Kidney (tissue), 14 donors: ENCODE results near the gene LAMB2. TPM values are rescaled to one million over a fixed set of nuclear protein-coding genes. Genes with fewer than 3 reads are reported as not detected.

Experiments
- DNase-seq, 5 donors: peaks; one replicate each; pipeline ENCODE4 v3.0.0-alpha.2; 2013 to 2020
- FAIRE-seq: peaks from 2 replicates; lab custom pipeline; 2012; peaks lifted over from hg19 to GRCh38; lab: Jason Lieb, UNC
- H3K27ac ChIP-seq, 2 donors: one replicate each; pipeline ENCODE4 v1.7.0; 2013; ENCODE audit warnings: low read depth in 2 of 2, low read length in 2 of 2, inconsistent platforms in 1 of 2
- H3K27me3 ChIP-seq: one replicate; pipeline ENCODE4 v1.7.1; 2013; ENCODE audit warnings: low read length, inconsistent platforms; ENCODE audit not compliant: control insufficient read depth, insufficient read depth
- H3K36me3 ChIP-seq, 3 donors: one replicate each; pipeline versions ENCODE4 v1.7.0 to v1.7.1; 2013; ENCODE audit warnings: low read length in 3 of 3, control low read depth in 1 of 3, inconsistent platforms in 1 of 3; ENCODE audit not compliant: insufficient read depth in 3 of 3, control insufficient read depth in 2 of 3
- H3K4me1 ChIP-seq, 3 donors: one replicate each; pipeline versions ENCODE4 v1.7.0 to v1.7.1; 2013; ENCODE audit warnings: low read length in 3 of 3, inconsistent platforms in 1 of 3, low read depth in 1 of 3; ENCODE audit not compliant: control insufficient read depth in 2 of 3, insufficient read depth in 2 of 3
- H3K4me3 ChIP-seq, 3 donors: one replicate each; pipeline versions ENCODE4 v1.7.0 to v1.8.1; 2013; ENCODE audit warnings: low read length in 3 of 3, control low read depth in 1 of 3, inconsistent platforms in 1 of 3
- H3K9ac ChIP-seq, 3 donors: one replicate each; pipeline versions ENCODE4 v1.7.0 to v1.7.1; 2013; ENCODE audit warnings: low read length in 3 of 3, control low read depth in 1 of 3, inconsistent platforms in 1 of 3
- H3K9me3 ChIP-seq, 3 donors: one replicate each; pipeline versions ENCODE4 v1.7.0 to v1.7.1; 2013; ENCODE audit warnings: low read length in 3 of 3, control low read depth in 1 of 3, inconsistent platforms in 1 of 3; ENCODE audit not compliant: control insufficient read depth in 2 of 3, insufficient read depth in 1 of 3
- intact Hi-C: fragments of 100-400 bp; cut with DNase I; formaldehyde crosslinking; loops from one replicate; pipeline ENCODE4 v1.11.1; 2022
- polyA plus RNA-seq: library from polyadenylated mRNA; stranded (reverse); fragments of 350-450 nt; fragmentation: Illumina TruSeq; extraction: RNeasy Lipid Tissue Mini Kit (QIAGEN cat#74804); gene quantifications from one replicate; pipeline ENCODE4 v1.2.3, GENCODE V29; 2014; ENCODE audit warnings: low read depth, low replicate concordance; ENCODE audit not compliant: insufficient read depth
- total RNA-seq: library from RNA; stranded (reverse); fragmentation: NEBNext Ultra II Directional; extraction: Animal tissue kit (Norgen Biotek cat#: 25700); gene quantifications from one replicate; pipeline ENCODE4 v1.2.1, GENCODE V29; 2021
- TF ChIP-seq, protein P1 (sequence below): IDR thresholded peaks from 3 replicates; pipeline ENCODE4 v1.5.1; 2012; ENCODE audit warnings: mild to moderate bottlenecking, moderate library complexity, borderline replicate concordance; ENCODE audit not compliant: insufficient read depth; ENCODE audit errors: extremely low read depth
- donor health status: control.
- donor health status: control.
- donor health status: control.
- donor health status: control.
- donor health status: control.
- donor health status: DM: yes; HTN: yes; CAD: no.
- donor health status: Normal renal cell carcinoma (clear cell type).

The LAMB2 gene
- total and polyA plus RNA-seq, 2 donors from 2014 or later: 444 to 460 TPM

DNA sequence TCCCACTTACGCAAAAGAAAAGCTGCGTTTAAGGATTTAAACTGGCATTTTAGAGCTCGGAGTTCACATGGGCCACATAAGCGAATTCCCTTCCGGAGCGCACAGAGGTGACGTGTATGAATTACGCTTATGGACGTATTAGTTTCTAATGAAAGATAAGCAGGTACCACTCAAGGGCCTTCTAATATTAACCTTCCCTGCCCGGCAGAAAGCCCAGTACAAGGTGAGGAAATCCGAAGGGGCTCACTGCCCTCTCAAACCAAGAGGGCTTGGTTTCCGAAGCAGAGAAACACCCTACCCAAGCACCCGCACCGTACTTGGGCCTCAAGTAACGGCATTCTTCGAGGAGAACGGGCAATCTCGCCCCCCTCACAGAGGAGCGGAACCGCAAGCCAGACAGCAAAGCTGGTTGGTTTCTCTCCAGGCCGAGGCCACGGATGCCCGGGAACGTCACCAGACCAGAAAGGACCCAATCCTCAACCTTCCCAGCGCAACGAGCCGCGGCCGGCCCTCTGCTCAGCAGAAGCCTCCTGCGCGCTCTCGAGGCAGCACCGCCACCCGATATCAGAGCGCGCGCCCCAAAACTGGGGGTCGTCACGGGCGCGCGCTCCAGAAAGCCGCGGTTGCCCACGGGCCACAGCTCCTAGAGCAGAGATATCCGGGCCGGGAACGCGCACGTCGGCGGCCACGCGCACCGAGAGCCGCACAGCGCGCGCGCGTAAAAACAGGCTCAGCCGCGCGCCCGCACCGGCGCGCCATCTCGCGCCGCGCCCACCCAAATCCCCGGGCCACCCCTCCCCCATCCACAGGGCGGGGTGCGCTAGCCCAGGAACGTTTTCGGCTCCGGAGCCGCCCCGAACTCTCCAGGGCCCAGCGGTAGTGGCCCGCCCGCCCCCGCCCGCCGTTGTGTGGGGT lies 39.7 kb downstream of the LAMB2 start:
- Histone ChIP-seq H3K4me1 (peaks cover 0 to 15% (median 11%) of the 10 kb centered on the region in 3 donors), H3K36me3 (peaks cover 0 to 8% (median 4%) of the 10 kb centered on the region in 3 donors), H3K9ac (peak overlapping the region; percentile 56 to 90 (median 74)), H3K4me3 (peak overlapping the region; percentile 78 to 98 (median 93)), H3K9me3 (no peaks in the 10 kb centered on the region), H3K27me3 (no peaks in the 10 kb centered on the region), H3K27ac (peak overlapping the region; percentile 91 to 93)
- TF ChIP-seq, protein P1, sequence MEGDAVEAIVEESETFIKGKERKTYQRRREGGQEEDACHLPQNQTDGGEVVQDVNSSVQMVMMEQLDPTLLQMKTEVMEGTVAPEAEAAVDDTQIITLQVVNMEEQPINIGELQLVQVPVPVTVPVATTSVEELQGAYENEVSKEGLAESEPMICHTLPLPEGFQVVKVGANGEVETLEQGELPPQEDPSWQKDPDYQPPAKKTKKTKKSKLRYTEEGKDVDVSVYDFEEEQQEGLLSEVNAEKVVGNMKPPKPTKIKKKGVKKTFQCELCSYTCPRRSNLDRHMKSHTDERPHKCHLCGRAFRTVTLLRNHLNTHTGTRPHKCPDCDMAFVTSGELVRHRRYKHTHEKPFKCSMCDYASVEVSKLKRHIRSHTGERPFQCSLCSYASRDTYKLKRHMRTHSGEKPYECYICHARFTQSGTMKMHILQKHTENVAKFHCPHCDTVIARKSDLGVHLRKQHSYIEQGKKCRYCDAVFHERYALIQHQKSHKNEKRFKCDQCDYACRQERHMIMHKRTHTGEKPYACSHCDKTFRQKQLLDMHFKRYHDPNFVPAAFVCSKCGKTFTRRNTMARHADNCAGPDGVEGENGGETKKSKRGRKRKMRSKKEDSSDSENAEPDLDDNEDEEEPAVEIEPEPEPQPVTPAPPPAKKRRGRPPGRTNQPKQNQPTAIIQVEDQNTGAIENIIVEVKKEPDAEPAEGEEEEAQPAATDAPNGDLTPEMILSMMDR: no peak
- DNase-seq: peak; percentile 84 to 91 (median 88)
- no peak for FAIRE-seq
- intact Hi-C loops: no loop called here

DNA sequence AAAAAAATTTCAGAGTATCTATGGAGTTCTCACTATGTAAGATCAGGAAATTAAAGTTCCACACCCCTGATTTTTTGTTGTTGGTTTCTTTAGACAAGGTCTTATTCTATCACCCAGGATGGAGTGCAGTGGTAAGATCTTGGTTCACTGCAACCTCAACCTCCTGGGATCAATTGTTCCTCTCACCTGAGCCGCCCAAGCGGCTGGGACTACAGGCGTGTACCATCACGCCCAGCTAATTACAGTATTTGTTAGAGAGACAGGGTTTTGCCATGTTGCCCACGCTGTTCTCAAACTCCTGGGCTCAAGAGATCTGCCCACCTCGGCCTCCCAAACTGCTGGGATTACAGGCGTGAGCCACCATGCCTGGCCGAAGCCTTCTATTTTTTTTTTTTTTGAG lies 51.4 kb downstream of the LAMB2 start:
- H3K36me3 ChIP-seq: peaks cover 0 to 4% (median 3%) of the 10 kb centered on the region in 3 donors
- no peak for FAIRE-seq

DNA sequence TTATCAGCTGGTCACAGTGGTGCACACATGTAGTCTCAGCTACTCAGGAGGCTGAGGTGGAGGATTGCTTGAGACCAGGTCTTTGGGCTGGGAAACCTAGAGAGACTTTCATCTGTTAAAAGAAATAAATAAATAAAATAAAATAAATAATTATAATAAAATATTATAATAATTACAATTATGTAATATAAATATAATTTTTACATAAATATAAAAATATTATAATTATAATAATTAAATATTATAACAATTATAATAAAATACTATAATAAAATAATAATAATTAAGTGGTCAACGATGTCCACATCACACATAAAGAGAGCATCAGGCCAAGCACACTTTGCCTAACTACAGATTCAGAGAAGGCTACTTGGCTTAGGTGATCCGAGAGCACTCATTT lies 53.6 kb downstream of the LAMB2 start:
- Histone ChIP-seq H3K4me1 (no peaks in the 10 kb centered on the region), H3K9ac (no peak overlapping the region), H3K4me3 (no peak overlapping the region), H3K9me3 (no peaks in the 10 kb centered on the region), H3K27ac (no peak overlapping the region), H3K36me3 (peaks cover 0 to 11% (median 10%) of the 10 kb centered on the region in 3 donors), H3K27me3 (no peaks in the 10 kb centered on the region)
- intact Hi-C loops: no loop called here
- FAIRE-seq (peak; percentile 87), DNase-seq (no peak)
- TF ChIP-seq, protein P1: no peak

More for the DNA sequence above, 51.4 kb downstream of the LAMB2 start:
- Histone ChIP-seq H3K4me3 (no peak overlapping the region), H3K9me3 (no peaks in the 10 kb centered on the region), H3K27me3 (no peaks in the 10 kb centered on the region), H3K27ac (no peak overlapping the region), H3K9ac (no peak overlapping the region), H3K4me1 (no peaks in the 10 kb centered on the region)
- TF ChIP-seq, protein P1: no peak
- no peak for DNase-seq
- intact Hi-C loops: no loop called here
